Colonic mucosa (tissue), 4 donors: ENCODE results near the gene RNASEH2B. TPM values are rescaled to one million over a fixed set of nuclear protein-coding genes. Genes with fewer than 3 reads are reported as not detected.

Experiments
- DNase-seq: peaks from one replicate; pipeline ENCODE4 v3.0.0-alpha.2; 2020
- H3K27ac ChIP-seq: fragments of 200-600 bp; one replicate; pipeline ENCODE4 v1.8.0; 2021
- H3K27me3 ChIP-seq: fragments of 200-600 bp; one replicate; pipeline ENCODE4 v1.8.0; 2021
- H3K36me3 ChIP-seq: fragments of 200-600 bp; one replicate; pipeline ENCODE4 v1.8.0; 2021
- H3K4me1 ChIP-seq: fragments of 200-600 bp; one replicate; pipeline ENCODE4 v1.8.0; 2021; ENCODE audit warnings: mild to moderate bottlenecking
- H3K4me3 ChIP-seq: fragments of 200-600 bp; one replicate; pipeline ENCODE4 v1.8.0; 2021
- H3K9ac ChIP-seq, 2 donors: one replicate each; pipeline ENCODE4 v1.7.0; 2013; ENCODE audit warnings: control low read depth in 2 of 2, low read depth in 2 of 2, low read length in 2 of 2
- H3K9me3 ChIP-seq: fragments of 200-600 bp; one replicate; pipeline ENCODE4 v1.8.0; 2021
- CTCF ChIP-seq: fragments of 200-600 bp; IDR thresholded peaks from one replicate; pipeline ENCODE4 v1.8.0; 2022; ENCODE audit warnings: antibody characterized with exemption, mild to moderate bottlenecking
- intact Hi-C: fragments of 100-400 bp; cut with DNase I; formaldehyde crosslinking; loops from one replicate; pipeline ENCODE4 v1.14.1; 2022
- total RNA-seq, 2 donors: library from RNA; stranded (reverse); fragmentation: NEBNext Ultra II Directional in 1 of 2; extraction: Animal tissue kit (Norgen Biotek cat#: 25700) in 1 of 2; gene quantifications; one replicate each; pipeline ENCODE4 v1.2.1, GENCODE V29; 2021
- donor health status: healthy.
- donor health status: DM: no; HTN: no; CAD: no.
- donor health status: DM: no; HTN: no; CAD: no.

RNASEH2B gene
- total RNA-seq, 2 donors from 2014 or later, result 22.1 to 30.1 TPM

GRCh38 chr13:50911937-50912795, 2.6 kb downstream of the RNASEH2B start:
- Histone ChIP-seq H3K4me1 (no peaks in the 10 kb centered on the region), H3K27me3 (no peaks in the 10 kb centered on the region), H3K36me3 (no peaks in the 10 kb centered on the region), H3K27ac (peak overlapping the region; percentile 86), H3K9me3 (no peaks in the 10 kb centered on the region), H3K9ac (no peak overlapping the region), H3K4me3 (no peak overlapping the region)
- intact Hi-C loops, result loop anchor here (5.0 to 10.0 kb wide), 2 partner anchors 107 to 935 kb away; no protein-coding TSS in a partner anchor
- peak; percentile 96 for DNase-seq
- TF ChIP-seq CTCF, result peak; percentile 69

- Histone ChIP-seq H3K27me3 (no peaks in the 10 kb centered on the region), H3K27ac (no peak overlapping the region), H3K4me1 (no peaks in the 10 kb centered on the region), H3K36me3 (no peaks in the 10 kb centered on the region), H3K9ac (no peak overlapping the region), H3K4me3 (no peak overlapping the region), H3K9me3 (no peaks in the 10 kb centered on the region)
- DNase-seq, result no peak
- no peak for TF ChIP-seq CTCF
- intact Hi-C loops, result loop anchor here (5.0 to 10.0 kb wide), 2 partner anchors 108 to 936 kb away; no protein-coding TSS in a partner anchor
These were observed 3.3 kb downstream of the RNASEH2B start for GRCh38 chr13:50912851-50913250.

- intact Hi-C loops, result loop anchor here (5.0 to 10.0 kb wide), 2 partner anchors 109 to 937 kb away; no protein-coding TSS in a partner anchor
- DNase-seq, result no peak
- TF ChIP-seq CTCF, result no peak
- Histone ChIP-seq H3K4me3 (no peak overlapping the region), H3K36me3 (no peaks in the 10 kb centered on the region), H3K9me3 (no peaks in the 10 kb centered on the region), H3K27ac (no peak overlapping the region), H3K4me1 (no peaks in the 10 kb centered on the region), H3K9ac (no peak overlapping the region), H3K27me3 (no peaks in the 10 kb centered on the region)
These were observed 4.6 kb downstream of the RNASEH2B start for GRCh38 chr13:50914176-50914700.

GRCh38 chr13:50914848-50915247, 5.3 kb downstream of the RNASEH2B start:
- no peaks in the 10 kb centered on the region for H3K4me1 ChIP-seq
- H3K27me3 ChIP-seq, result no peaks in the 10 kb centered on the region
- intact Hi-C loops, result loop anchor here (5.0 to 10.0 kb wide), 2 partner anchors 110 to 938 kb away; no protein-coding TSS in a partner anchor
- no peak overlapping the region for H3K9ac ChIP-seq
- H3K27ac ChIP-seq, result no peak overlapping the region
- no peak for DNase-seq
- no peaks in the 10 kb centered on the region for H3K9me3 ChIP-seq
- H3K36me3 ChIP-seq, result no peaks in the 10 kb centered on the region
- no peak overlapping the region for H3K4me3 ChIP-seq
- TF ChIP-seq CTCF, result no peak

- Histone ChIP-seq H3K27me3 (no peaks in the 10 kb centered on the region), H3K9me3 (no peaks in the 10 kb centered on the region), H3K27ac (no peak overlapping the region), H3K4me1 (no peaks in the 10 kb centered on the region), H3K36me3 (no peaks in the 10 kb centered on the region), H3K4me3 (no peak overlapping the region), H3K9ac (no peak overlapping the region)
- no peak for TF ChIP-seq CTCF
- intact Hi-C loops, result loop anchor here (10.0 kb wide), 1 partner anchor 111 kb away; no protein-coding TSS in a partner anchor
- no peak for DNase-seq
These were observed 6.0 kb downstream of the RNASEH2B start for GRCh38 chr13:50915565-50915964.
